ENCODE data around the gene TMPRSS6.

Gene TMPRSS6

GRCh38 chr22:37112084-37112728 lies 2.7 kb upstream of the TMPRSS6 start:
- DNase-seq, result no peak

GRCh38 chr22:37111156-37111717 lies 1.7 kb upstream of the TMPRSS6 start:
- DNase-seq, result no peak

GRCh38 chr22:37107816-37108621 lies 1.5 kb downstream of the TMPRSS6 start:
- DNase-seq, result no peak

- DNase-seq, result no peak
These were observed 3.5 kb downstream of the TMPRSS6 start for GRCh38 chr22:37105990-37106389.

GRCh38 chr22:37105154-37105553 lies 4.4 kb downstream of the TMPRSS6 start:
- DNase-seq, result no peak

- DNase-seq, result no peak
These were observed 5.7 kb downstream of the TMPRSS6 start for GRCh38 chr22:37103656-37104452.

GRCh38 chr22:37103151-37103550 lies 6.4 kb downstream of the TMPRSS6 start:
- no peak for DNase-seq

GRCh38 chr22:37101311-37102066 lies 8.0 kb downstream of the TMPRSS6 start:
- no peak for DNase-seq

GRCh38 chr22:37100589-37101127 lies 8.9 kb downstream of the TMPRSS6 start:
- DNase-seq, result no peak

GRCh38 chr22:37098976-37099591 lies 10.4 kb downstream of the TMPRSS6 start:
- DNase-seq, result no peak

GRCh38 chr22:37097346-37097745 lies 12.2 kb downstream of the TMPRSS6 start:
- DNase-seq, result no peak

GRCh38 chr22:37095113-37095512 lies 14.4 kb downstream of the TMPRSS6 start:
- DNase-seq, result no peak

GRCh38 chr22:37094239-37094638 lies 15.3 kb downstream of the TMPRSS6 start:
- no peak for DNase-seq

- no peak for DNase-seq
These were observed 16.5 kb downstream of the TMPRSS6 start for GRCh38 chr22:37092997-37093396.

GRCh38 chr22:37091994-37092393 lies 17.5 kb downstream of the TMPRSS6 start:
- DNase-seq, result no peak

GRCh38 chr22:37090920-37091695 lies 18.4 kb downstream of the TMPRSS6 start:
- DNase-seq, result no peak

GRCh38 chr22:37089434-37089833 lies 20.1 kb downstream of the TMPRSS6 start:
- DNase-seq, result no peak

GRCh38 chr22:37088750-37089408 lies 20.6 kb downstream of the TMPRSS6 start:
- DNase-seq, result no peak

GRCh38 chr22:37088108-37088605 lies 21.4 kb downstream of the TMPRSS6 start:
- DNase-seq, result no peak

- DNase-seq, result no peak
These were observed 23.3 kb downstream of the TMPRSS6 start for GRCh38 chr22:37086184-37086583.
